Hepatocyte (in vitro differentiated cells): ENCODE results near the gene CPM. TPM values are rescaled to one million over a fixed set of nuclear protein-coding genes. Genes with fewer than 3 reads are reported as not detected.

Experiments
- DNase-seq: peaks from one replicate; pipeline ENCODE4 v3.0.0-alpha.2; 2016; ENCODE audit warnings: low spot score
- H2AFZ ChIP-seq: fragments of 200-600 bp; sonication (generic); 2 replicates; pipeline ENCODE4 v1.6.0; 2016; ENCODE audit warnings: antibody characterized with exemption, mild to moderate bottlenecking
- H3K27ac ChIP-seq: fragments of 200-600 bp; sonication (generic); 2 replicates; pipeline ENCODE4 v1.5.1; 2016; ENCODE audit warnings: mild to moderate bottlenecking
- H3K27me3 ChIP-seq: fragments of 200-600 bp; sonication (generic); 2 replicates; pipeline ENCODE4 v1.6.1; 2016
- H3K36me3 ChIP-seq: fragments of 200-600 bp; sonication (generic); replicated peaks from 2 replicates; pipeline ENCODE4 v1.5.1; 2016; ENCODE audit warnings: low read depth; ENCODE audit not compliant: insufficient read depth
- H3K4me1 ChIP-seq: fragments of 200-600 bp; sonication (generic); 2 replicates; pipeline ENCODE4 v1.5.1; 2016; ENCODE audit warnings: mild to moderate bottlenecking, moderate library complexity; ENCODE audit not compliant: insufficient read depth
- H3K4me2 ChIP-seq: fragments of 200-600 bp; sonication (generic); 2 replicates; pipeline ENCODE4 v1.6.0; 2016
- H3K4me3 ChIP-seq: fragments of 200-600 bp; sonication (generic); 2 replicates; pipeline ENCODE4 v1.5.1; 2016; ENCODE audit warnings: mild to moderate bottlenecking
- H3K79me2 ChIP-seq: fragments of 200-600 bp; sonication (generic); 2 replicates; pipeline ENCODE4 v1.6.0; 2017; ENCODE audit warnings: mild to moderate bottlenecking
- H3K9me2 ChIP-seq: fragments of 200-600 bp; sonication (generic); replicated peaks from 2 replicates; pipeline ENCODE4 v1.6.0; 2017; ENCODE audit warnings: mild to moderate bottlenecking; ENCODE audit not compliant: insufficient read depth
- H3K9me3 ChIP-seq: fragments of 200-600 bp; sonication (generic); 2 replicates; pipeline ENCODE4 v1.5.1; 2016; ENCODE audit warnings: low read depth, mild to moderate bottlenecking
- H4K20me1 ChIP-seq: fragments of 200-600 bp; sonication (generic); 2 replicates; pipeline ENCODE4 v1.6.0; 2016; ENCODE audit warnings: mild to moderate bottlenecking; ENCODE audit not compliant: insufficient read depth, poor library complexity, severe bottlenecking
- CTCF ChIP-seq: fragments of 200-600 bp; sonication (generic); IDR thresholded peaks from 2 replicates; pipeline ENCODE4 v1.5.1; 2016; ENCODE audit warnings: antibody characterized with exemption, mild to moderate bottlenecking; ENCODE audit not compliant: poor library complexity
- EZH2 ChIP-seq: fragments of 200-600 bp; sonication (generic); IDR thresholded peaks from 2 replicates; pipeline ENCODE4 v1.6.1; 2016; ENCODE audit warnings: antibody characterized with exemption, mild to moderate bottlenecking, borderline replicate concordance
- EZH2phosphoT487 ChIP-seq: fragments of 200-600 bp; sonication (generic); IDR thresholded peaks from one replicate; pipeline ENCODE4 v1.6.1; 2018; ENCODE audit warnings: antibody characterized with exemption, mild to moderate bottlenecking, low read depth, moderate library complexity; ENCODE audit not compliant: unreplicated experiment, severe bottlenecking
- WGBS: methylation state at CpG from one replicate; pipeline ENCODE4 v1.1.6; 2016; ENCODE audit warnings: low lambda C conversion rate; ENCODE audit errors: missing lambda C conversion rate; 5-methylcytosine and 5-hydroxymethylcytosine counted together
- polyA plus RNA-seq: library from polyadenylated mRNA; unstranded; fragments of >200 nt; fragmentation: Nextera tagmentation; extraction: Ambion mirVana; gene quantifications from 2 replicates; pipeline ENCODE4 v1.2.1, GENCODE V29; 2016
- total RNA-seq: library from RNA; depleted of rRNA; stranded (reverse); fragments of >200 nt; gene quantifications from 2 replicates; pipeline ENCODE4 v1.2.3, GENCODE V29; 2014

CPM gene
- total and polyA plus RNA-seq, 2 experiments from 2014 or later, result 26.8 to 28.0 TPM

DNA sequence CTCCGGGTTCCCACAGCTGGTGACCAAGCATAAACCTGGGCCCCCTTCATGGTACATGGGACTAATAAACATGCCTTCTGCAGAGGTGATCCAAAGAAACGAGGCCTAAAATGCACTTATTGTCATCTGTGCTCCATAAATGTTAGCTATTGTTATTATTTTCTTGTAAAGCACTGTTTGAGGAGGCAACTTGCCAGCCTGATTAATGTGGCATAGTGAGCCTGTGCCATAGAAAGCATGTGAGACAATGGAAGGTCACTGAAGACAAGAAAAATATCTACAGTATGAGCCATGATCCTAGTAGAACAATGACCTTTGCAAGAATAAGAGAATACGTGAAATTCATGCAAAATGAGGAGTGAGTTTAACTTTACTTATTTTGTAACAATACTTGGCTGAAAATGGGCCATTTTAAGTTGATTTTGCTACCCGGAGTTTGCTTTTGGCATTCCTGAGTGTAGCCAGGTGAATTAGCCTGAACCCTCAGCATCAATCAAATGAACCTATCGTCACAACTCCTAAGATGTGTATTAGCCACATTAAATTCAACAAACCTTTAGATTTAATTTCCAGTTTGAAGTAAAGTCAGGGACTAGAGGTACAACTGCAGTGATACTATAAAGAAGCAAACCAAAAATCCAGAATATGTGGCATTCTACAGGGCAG, 52.2 kb downstream of the CPM start:
- Histone ChIP-seq H3K27me3 (no peaks in the 10 kb centered on the region), H2AFZ (no peak overlapping the region), H3K27ac (no peak overlapping the region), H3K4me3 (no peak overlapping the region), H3K4me1 (no peaks in the 10 kb centered on the region), H3K79me2 (no peaks in the 10 kb centered on the region), H4K20me1 (no peaks in the 10 kb centered on the region), H3K4me2 (no peak overlapping the region), H3K36me3 (no peaks in the 10 kb centered on the region), H3K9me2 (no peaks in the 10 kb centered on the region), H3K9me3 (no peaks in the 10 kb centered on the region)
- no peak for DNase-seq
- TF ChIP-seq EZH2phosphoT487 (no peak), CTCF (no peak), EZH2 (no peak)
- 83% methylated on average over 5 of the region's 5 CpGs for WGBS

- Histone ChIP-seq H3K4me3 (no peak overlapping the region), H3K27me3 (no peaks in the 10 kb centered on the region), H4K20me1 (no peaks in the 10 kb centered on the region), H3K36me3 (no peaks in the 10 kb centered on the region), H3K79me2 (no peaks in the 10 kb centered on the region), H3K4me1 (no peaks in the 10 kb centered on the region), H3K4me2 (no peak overlapping the region), H2AFZ (no peak overlapping the region), H3K27ac (no peak overlapping the region), H3K9me2 (no peaks in the 10 kb centered on the region), H3K9me3 (no peaks in the 10 kb centered on the region)
- no peak for DNase-seq
- 97% methylated on average over 4 of the region's 4 CpGs for WGBS
- TF ChIP-seq EZH2 (no peak), EZH2phosphoT487 (no peak), CTCF (no peak)
Measured at GRCh38 chr12:68878846-68879245, 54.1 kb downstream of the CPM start.

DNA sequence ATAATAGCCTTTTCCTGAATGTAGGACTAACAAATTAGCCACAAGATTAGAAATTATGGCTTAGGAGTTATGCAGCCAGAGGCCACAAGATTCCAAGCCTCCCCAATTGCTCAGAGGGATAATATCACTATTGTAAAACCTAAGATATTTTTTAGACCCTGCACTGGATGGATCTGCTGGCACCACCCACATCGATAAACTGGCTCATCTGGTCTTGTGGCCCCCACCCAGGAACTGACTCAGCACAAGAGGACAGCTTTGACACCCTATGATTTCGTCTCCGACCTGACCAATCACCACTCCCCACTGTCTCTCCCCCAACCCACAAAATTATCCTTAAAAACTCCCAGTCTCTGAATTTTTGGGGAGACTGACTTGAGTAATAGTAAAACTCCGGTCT, 54.7 kb downstream of the CPM start:
- no peak for DNase-seq
- no peaks in the 10 kb centered on the region for H3K4me1 ChIP-seq
- TF ChIP-seq EZH2phosphoT487 (no peak), EZH2 (no peak), CTCF (no peak)
- no peak overlapping the region for H3K4me3 ChIP-seq
- no peak overlapping the region for H2AFZ ChIP-seq
- no peaks in the 10 kb centered on the region for H3K9me3 ChIP-seq
- no peaks in the 10 kb centered on the region for H3K9me2 ChIP-seq
- H3K27me3 ChIP-seq, result no peaks in the 10 kb centered on the region
- no peaks in the 10 kb centered on the region for H4K20me1 ChIP-seq
- H3K27ac ChIP-seq, result no peak overlapping the region
- no peak overlapping the region for H3K4me2 ChIP-seq
- WGBS, result 94% methylated on average over 4 of the region's 4 CpGs
- no peaks in the 10 kb centered on the region for H3K36me3 ChIP-seq
- no peaks in the 10 kb centered on the region for H3K79me2 ChIP-seq

DNA sequence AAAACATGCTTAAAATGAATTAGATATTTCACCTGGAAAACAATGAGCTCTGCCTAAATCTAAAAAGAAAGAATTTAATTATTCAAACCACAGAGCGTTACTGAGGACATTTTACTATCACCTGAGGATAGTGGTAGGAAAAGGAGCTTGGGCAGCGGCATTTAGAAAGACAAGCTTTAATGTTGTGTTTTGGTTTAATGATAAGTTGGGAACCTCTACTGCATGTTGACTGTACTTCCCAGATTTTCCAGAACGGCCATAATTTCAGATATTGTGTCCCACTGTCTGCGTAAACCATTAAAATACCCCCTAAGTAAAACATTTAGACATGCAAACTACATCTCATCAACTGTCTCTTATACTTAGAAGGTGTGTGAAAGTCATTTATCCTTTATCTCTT, 55.4 kb downstream of the CPM start:
- Histone ChIP-seq H3K4me1 (no peaks in the 10 kb centered on the region), H3K79me2 (no peaks in the 10 kb centered on the region), H3K9me2 (no peaks in the 10 kb centered on the region), H2AFZ (no peak overlapping the region), H3K27ac (no peak overlapping the region), H3K27me3 (no peaks in the 10 kb centered on the region), H4K20me1 (no peaks in the 10 kb centered on the region), H3K4me3 (no peak overlapping the region), H3K4me2 (no peak overlapping the region), H3K36me3 (no peaks in the 10 kb centered on the region), H3K9me3 (no peaks in the 10 kb centered on the region)
- WGBS, result 97% methylated on average over 4 of the region's 4 CpGs
- no peak for TF ChIP-seq EZH2
- TF ChIP-seq CTCF, result no peak
- TF ChIP-seq EZH2phosphoT487, result no peak
- no peak for DNase-seq
